Measurements from ENCODE around the gene KRT33B.
"Not testable (repeated sequence)": the region's sequence is repeated elsewhere in the genome, so short reads cannot be mapped to it uniquely, and the experiment has no call there.

The KRT33B gene

DNA sequence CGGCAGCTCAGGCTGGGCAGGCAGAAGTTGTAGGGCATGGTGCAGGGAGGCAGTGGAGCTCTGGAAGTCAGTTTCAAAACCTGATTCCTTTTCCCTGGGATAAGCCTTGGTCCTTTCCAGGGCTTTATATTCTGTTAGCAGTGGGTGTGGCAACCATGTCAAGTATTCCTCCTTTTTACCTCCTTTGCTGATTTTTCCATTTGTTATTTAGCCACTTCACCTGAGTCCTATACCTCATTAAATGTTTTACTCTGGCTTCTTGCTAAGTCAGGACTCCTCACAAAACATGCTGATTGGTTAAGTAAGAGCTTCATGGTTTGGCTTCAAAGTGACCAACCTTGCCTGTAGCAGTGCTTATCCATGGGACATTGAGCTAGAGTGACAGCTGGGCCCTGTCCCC lies at the start of gene KRT33B:
KRT33B (minus strand) TSS at position 101 of the 400 bp plus-strand sequence; CDS start at position 38, 63 bp downstream.
- no peak for DNase-seq (ENCODE audit: low read depth)

DNA sequence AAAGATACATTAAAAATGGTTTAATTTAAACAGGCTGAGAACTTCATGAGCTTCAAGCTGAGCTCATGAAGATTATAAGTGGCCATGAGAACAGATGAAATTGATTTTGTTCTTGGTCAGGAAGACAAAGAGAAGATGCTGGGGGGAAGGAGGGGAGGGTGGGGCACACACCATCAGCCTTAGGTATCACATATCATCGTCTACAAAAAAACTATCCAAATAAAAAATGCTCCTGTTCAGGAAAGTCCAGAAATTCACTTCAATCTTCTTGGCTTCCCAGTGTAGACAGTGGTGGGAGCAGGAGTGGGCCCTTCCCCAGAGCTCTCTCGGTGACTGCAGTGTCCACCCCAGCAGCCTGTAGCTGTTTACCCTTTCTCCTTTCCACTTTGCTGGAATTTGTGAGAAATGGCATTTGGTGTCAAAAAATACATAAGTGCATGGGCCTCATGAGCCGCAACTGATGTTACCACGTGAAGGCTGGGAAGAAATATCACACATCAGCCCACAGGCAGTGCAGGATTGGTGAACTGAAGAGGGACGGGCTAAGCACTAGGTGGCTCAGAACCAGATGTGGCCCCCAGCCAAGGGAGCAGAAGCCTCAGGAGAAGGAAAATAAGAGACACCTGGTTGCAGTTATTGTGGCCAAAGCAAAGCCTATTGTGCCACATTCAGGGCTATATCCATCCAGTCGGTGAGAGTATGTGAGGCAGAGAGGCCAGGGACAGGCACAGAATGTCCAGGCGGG lies 48.7 kb upstream of the KRT33B start:
- no peak for DNase-seq (ENCODE audit: low read depth)

DNA sequence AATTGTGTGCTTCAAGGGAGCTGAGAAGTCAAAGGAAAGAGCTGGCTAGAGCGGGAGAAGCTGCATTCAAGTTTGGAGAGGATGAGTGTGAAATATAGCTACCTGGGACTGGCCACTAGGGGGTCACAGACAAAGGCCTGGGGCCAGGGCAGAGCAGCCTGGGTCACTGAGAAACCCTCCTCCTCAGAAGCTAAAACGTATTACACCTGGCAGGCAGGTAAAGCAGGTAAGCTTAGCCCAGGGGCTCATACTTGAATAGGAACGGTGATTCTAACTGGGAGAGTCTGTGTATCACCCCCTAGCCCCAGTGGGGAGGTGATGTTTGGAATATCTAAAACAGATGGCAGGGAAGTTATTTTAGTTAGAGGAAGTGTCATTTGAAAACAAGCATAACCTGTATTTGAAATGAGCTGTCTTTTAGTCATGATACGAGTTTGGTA lies 48.0 kb upstream of the KRT33B start:
- DNase-seq (ENCODE audit: low read depth), result no peak

DNA sequence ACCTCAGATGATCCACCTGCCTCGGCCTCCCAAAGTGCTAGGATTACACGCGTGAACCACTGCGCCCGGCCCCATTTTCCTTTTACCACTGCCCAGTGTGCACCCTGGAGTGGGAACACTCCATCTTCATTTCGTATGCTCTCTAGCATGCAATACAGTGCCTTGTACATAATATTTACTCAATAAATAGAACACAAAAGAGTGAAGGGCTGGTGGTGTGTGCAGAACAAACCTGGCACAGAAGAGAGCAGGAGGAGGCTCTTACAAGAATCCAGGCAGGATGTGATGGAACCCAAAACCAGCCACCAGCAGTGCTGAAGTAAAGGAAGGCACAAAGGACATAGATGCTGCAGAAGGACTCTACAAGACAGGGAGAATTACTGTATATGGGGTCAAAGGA lies 47.5 kb upstream of the KRT33B start:
- DNase-seq (ENCODE audit: low read depth), result no peak

DNA sequence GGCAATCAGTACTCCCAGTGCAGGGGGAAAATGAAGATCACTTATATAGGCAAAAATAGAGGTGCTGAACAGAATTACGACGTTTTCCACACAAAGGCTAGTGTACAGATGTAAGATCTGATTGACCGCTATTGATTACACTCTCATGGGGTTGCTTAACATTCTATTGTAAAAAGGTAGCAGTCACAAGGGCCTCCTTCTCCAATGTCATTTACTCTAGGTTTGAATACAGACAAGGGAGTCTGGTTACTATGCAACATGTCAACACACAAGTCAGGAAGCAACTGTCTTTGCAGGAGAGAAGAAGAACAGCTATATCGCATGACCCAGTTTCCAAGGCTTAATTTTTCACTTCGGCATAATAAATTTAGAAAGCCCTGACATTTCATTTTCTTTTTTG lies 46.9 kb upstream of the KRT33B start:
- DNase-seq (ENCODE audit: low read depth), result no peak

DNA sequence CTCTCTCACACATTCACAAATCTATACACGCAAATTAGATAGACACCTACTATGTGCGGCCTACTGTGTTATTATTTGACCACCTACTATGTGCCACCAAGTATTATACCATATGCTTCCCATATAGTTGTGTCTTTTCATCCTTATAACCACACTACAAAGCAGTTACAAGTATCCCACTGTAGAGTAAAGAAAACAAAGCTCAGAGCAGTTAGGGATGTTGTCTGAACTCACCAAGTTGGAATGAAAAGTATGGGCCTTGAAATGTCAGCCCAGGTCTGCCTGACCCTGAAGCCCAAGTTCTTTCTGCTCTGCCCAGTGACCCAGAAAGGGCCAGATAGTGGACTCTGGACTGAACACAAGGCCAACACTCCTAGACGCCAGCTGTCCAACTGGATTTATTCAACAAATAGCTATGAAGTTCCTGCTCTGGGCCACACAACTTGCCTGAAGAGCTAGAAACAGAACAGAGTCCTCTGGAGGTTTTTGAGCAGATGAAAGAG lies 46.3 kb upstream of the KRT33B start:
- DNase-seq (ENCODE audit: low read depth), result no peak

DNA sequence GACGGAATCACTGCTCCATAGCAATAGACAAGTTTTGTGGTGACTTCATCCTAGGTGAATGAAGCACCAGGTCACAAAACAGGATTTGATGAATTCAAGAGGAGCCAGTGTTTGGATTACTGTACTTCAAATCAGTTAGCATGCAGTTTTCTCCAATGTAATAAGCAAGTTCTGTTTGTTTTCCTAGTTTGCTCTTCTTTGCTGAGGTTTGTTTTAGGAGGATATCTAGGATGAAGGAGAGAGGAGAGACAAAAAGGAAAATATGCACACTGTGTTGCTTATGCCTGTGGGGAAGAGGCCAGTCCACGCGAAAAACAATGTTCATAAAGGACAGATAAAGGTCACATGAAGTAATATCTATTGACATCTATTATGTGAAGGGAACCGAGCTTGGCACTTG lies 45.8 kb upstream of the KRT33B start:
- no peak for DNase-seq (ENCODE audit: low read depth)

DNA sequence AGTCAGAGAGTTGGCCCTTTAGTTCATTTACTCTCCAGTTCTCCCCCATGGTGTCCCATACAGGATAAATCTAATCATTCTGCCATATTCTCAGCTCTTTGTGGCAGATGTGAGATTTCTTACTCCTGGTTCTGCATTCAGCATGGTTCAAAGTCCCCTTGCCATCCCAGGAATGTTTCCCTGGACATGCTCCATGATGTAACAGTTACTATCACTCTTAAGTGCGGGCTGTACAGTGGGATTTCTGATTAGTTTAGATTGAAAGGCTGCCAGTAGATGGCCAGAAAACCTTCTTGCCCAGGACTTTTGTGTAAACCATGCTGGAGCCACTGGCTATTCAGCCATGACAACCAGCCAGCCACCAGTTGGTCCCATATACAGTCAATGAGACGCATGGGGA lies 44.4 kb upstream of the KRT33B start:
- no peak for DNase-seq (ENCODE audit: low read depth)

DNA sequence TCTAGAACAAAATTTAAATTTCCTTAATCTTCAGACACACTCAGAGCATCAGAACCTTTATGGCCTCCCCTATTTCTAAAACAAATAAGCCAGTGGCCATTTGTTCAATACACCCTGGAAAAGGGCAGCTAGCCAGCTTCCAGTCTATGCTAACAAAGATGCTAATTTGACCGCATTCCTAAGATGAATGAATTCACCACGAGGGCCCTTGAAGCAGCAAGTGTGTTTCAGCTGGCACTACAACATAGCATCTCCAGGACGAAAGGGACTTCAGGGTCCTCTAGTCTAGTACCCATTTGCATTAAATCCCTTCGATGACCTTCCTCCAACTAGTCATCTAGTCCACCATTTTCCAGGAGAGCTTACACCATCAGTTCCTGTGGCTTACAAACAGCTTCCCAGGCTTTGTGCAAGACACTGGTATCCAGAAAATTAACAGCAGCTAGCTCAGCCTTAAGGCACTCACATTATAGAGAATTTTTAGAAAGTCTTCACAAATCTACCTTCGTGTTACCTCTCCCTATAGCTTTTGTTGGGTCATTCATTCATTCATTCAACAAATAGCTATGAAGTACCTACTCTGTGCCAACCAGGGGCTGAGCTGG lies 43.8 kb upstream of the KRT33B start:
- DNase-seq (ENCODE audit: low read depth), result no peak

DNA sequence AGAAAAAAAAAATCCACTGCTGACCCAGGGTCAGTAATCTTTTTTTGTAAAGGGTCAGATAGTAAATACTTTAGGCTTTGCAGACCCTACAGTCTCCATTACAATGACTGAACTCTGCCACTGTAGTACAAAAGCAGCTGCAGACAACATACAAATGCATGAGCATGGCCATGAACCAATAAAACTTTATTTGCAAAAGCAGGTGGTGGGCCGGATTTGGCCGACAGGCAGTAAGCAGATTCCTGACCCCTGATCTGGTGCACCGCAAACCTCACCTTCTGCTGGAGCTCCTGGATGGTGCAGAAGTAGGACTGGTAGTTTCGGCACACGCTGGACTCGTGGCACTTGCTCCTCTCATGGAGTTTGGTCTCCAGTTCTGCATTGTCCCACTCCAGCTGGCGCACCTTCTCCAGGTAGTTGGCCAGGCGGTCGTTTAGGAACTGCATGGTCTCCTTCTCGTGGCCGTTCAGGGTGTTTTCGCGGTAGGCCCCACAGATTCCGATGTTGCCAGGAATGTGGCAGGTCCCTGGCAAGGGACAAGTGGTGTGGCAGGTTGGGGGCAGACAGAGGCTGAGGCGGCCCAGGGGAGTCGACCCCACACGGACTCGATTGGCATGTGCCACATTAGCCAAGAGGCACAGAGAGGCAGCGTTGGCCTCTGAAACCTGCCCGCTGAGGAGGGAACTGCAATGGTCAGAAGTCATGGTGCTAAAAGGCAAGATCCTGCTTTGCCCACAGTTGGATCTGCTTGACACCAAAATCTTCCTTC lies 41.6 kb upstream of the KRT33B start:
- no peak for DNase-seq (ENCODE audit: low read depth)

DNA sequence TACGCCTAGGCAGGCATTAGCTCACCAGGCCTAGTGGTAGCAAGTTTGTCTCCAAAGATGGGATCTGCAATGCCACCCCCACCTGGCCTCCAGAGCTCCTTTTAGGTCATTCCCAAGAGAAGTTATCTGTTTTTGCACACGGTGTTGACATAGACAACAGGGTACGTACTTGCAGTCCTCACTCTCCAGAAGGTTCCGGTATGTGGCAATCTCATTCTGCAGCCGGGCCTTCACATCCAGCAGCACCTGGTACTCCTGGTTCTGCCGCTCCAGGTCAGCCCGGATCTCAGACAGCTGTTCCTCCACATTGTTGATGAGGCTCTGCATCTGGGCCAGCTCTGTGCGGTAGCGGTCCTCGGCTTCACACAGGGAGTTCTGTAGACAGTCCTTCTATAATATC lies 37.6 kb upstream of the KRT33B start:
- no peak for DNase-seq (ENCODE audit: low read depth)

DNA sequence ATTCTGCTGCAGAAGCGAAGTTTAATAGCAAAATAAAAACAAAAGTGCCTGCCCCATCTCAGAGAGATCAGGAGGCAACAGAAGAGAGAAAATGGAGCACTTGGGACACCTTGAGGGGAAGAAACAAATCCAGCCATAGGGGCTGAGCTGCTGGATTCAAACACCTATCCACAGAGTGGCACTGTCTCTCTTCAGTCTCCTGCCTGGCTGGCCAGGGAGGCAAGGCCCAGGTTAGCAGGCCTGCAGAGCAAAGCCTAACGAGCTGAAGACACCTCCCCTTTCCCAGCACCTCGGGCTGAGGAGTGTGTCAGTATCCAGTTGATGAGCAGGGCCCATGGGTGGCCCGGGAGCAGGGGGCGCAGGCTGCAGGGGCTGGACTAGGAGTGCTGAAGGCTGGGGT lies 36.6 kb upstream of the KRT33B start:
- DNase-seq (ENCODE audit: low read depth), result no peak

DNA sequence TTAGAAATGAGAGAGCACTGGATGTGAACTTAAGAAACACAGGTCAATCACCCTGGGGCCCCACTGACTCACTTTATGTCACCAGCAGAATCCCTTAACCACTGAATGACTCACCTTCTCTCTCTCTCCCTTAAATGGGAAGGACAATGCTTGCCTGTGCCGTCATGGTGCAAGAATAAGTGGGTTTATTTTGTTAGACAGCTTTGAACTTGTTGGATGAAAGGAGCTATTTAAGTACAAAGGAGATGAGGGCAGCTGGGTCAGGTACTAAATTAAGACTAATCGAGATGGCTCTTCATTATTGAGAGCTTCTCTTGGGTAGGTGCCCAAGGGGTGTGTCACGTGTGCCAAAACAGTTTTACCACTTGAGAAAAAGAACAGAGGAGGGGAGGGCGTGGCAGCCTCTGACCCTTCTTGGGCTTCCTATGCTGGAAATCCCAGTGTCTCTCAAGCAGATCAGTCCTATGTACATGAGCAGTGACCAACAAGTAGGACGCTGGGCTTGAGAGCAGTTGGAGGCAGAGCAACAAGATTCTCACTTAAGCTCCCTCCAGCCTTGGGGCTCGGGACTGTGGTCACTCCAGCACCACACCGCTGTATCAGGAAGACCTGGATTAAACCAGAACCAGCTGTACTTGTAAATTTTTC lies 34.5 kb upstream of the KRT33B start:
- DNase-seq (ENCODE audit: low read depth), result no peak

DNA sequence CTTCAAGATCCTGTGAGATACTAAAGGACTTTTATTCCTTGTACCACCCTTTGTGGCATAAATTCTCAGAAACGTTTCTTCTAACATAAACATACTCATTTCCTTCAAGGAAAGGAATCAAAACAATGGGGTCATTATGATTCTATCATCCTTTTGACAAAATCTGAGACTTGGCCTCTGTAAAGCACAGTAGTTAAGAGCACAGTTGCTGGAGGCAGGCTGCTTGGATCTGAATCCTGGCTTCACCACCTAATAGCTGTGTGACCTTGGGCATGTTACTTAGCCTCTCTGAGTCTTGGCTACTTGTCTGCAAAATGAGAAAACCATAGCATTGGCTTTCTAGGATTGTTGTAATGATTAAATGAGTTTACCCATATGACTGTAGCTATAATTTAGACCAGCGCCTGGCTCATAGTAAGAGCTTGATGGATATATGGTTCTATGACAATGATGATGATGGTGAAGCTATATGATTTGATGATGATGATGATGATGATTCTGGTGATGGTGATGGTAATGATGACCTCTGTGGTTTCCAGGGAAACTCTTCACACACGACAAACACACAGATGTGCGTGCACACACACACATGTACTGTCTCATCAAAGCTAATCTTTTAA lies 33.9 kb upstream of the KRT33B start:
- no peak for DNase-seq (ENCODE audit: low read depth)

DNA sequence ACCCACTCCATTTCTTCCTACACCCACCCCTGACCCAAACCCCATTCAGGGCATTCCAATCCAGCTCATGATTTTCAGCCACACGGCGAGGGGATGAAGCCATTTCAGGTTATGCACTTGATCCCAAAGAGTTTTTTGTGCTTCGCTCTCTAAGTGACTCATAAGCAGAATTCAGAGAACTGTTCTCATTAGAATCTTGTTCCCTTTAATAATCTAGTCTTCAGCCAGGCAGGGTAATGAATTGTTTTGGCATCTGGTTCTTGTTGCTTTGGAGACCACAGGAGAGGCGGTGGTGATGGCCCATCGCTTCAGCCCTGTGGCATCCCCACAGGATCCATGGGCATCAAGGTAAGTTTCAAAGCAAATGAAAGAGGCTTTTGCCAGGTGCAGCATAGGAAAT lies 32.5 kb upstream of the KRT33B start:
- no peak for DNase-seq (ENCODE audit: low read depth)

DNA sequence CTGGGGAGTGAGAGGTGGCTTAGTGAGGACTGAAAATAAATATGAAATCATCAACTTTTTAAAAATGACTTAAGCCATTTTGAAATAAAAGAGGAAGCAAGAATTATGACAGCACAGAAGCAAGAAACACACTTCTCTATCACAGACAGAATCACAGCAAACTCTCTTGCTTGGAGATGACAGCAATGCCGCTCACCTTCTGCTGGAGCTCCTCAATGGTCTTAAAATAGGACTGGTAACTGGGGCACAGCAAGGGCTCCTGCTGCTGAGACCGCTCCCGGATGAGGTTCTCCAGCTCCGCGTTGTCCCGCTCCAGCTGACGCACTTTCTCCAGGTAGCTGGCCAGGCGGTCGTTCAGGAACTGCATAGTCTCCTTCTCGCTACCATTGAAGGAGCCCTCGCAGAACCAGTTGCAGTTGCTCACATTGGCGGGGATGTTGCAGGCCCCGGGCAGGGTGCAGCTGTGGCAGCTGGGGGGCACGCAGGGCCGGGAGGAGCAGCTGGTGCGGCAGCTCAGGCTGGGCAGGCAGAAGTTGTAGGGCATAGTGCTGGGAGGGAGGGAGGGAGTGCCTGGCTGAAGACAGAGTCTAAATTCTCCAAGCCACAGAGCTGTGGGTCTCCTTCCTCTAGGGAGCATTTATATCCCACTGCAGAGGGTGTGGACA lies 27.5 kb upstream of the KRT33B start, which contains the start of gene KRT31:
KRT31 (minus strand) TSS at position 613 of the 665 bp plus-strand sequence; CDS start at position 544, 69 bp downstream.
- DNase-seq (ENCODE audit: low read depth), result no peak

DNA sequence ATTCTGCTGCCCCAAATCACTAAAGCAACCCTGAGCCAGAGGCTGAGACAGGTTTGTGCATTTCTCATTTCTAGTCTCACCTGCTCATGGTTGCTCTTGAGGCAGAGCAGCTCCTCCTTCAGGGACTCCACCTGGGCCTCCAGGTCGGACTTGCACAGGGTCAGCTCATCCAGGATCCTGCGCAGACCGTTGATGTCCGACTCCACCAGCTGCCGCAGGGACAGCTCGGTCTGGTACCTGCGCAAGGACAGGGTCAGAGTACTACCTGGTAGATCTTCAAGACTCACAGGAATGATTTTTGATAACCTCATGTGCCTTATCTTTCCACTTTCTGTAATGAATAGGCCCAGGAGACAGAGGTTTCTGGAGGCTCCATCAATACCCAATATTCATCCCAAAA lies 26.7 kb upstream of the KRT33B start:
- DNase-seq (ENCODE audit: low read depth), result no peak

DNA sequence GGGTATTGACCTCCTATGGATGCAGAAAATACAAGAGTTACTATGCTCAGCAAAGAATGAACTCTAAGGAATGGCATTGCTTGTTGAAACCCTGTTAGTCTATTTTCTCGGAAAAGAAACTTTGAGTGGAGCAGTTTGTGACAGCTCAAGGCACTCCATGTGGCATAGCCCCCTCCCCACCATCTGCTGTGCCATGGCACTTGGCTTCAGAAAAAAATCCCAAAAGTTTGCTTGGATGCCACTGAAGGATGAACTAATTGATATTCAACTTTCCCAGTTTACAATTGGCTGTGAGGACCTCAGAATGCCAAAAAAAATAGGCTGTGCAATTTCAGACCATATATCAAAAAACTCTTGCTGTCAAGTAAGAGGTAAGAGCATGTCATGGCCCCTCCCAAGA lies 26.0 kb upstream of the KRT33B start:
- DNase-seq (ENCODE audit: low read depth), result no peak

DNA sequence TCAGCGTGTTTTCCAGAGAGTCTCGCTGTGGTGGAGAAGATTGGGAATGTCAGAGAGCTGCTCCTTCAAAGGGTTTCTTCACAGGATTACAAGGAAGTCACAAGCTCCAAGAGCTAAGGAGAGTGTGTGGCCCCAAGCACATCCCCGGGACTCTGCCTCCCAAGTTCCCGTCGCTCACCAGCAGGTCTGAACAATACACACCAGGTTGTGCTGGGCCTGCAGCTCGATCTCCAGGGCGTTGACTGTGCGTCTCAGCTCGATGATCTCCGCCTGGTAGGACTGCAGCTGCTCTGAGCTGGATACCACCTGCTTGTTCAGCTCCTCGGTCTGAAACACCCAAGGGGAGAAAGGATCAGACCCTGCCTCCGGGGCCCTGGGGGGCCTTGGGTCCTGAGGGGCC lies 25.4 kb upstream of the KRT33B start:
- DNase-seq (ENCODE audit: low read depth), result not testable (repeated sequence)

DNA sequence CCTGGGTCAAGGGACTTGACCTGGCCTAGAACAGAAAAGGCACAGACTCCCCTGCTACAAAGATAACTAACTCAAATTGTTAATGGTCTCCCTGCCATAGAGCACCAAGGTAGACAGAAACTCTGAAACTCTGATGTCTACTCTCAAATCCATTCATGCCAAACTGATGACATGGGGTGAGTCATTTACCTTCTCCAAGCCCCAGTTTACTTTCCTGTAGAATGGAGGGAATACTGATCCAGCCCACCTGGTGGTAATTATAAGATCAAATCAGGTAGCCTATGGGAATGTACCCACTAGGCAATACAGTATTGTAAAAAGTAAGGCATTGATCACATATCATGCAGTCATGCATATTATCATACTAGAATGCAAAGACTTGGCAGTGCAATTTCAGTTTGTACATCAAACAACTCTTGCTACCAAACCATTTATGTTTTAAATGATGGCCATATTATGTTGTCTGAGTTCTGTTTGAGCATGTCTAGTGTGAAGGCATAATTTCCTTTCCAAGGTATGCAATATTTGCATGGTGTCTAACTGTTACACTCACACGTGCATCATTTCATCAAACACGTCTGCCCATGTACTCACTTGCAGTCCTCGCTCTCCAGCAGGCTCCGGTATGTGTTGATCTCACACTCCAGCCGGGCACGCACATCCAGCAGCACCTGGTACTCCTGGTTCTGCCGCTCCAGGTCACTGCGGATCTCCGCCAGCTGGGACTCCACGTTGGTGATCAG lies 24.8 kb upstream of the KRT33B start:
- no peak for DNase-seq (ENCODE audit: low read depth)

DNA sequence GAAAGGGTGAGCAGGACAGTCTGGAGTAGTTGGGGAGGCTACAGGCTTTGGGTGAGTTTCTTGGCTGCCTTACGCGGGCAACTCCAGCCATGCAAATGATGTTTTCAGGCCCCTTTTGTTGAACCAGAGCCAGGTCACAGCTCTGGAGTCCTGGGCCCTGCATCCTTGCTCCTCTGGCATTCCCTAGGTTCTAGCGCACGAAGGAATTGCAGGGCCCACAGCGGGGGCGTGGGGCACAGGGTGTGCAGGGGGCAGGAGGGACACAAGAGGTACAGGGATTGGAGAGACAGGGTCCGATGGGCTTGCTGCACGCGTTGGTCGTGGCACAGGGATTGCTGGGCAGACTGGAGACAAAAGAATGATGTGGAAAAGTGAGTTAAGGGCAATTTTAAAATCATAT lies 24.2 kb upstream of the KRT33B start:
- no peak for DNase-seq (ENCODE audit: low read depth)
